CD4-positive, CD25-positive, alpha-beta regulatory T cell (primary cell): ENCODE data around the gene PLCB4. TPM values are rescaled to one million over a fixed set of nuclear protein-coding genes. Genes with fewer than 3 reads are reported as not detected.

Experiments used
- ATAC-seq, 2 donors: fragments of 150-1000 bp; cut with Tn5 transposase; one replicate each; pipeline ENCODE4 v1.10.0; 2021; ENCODE audit warnings: low read depth in 2 of 2, moderate number of reproducible peaks in 2 of 2, moderate library complexity in 1 of 2
- DNase-seq, 3 donors: peaks; one replicate each; pipeline versions ENCODE4 v3.0.0 to v3.0.0-alpha.2; 2012 to 2022; ENCODE audit warnings: mixed read lengths in 1 of 3
- H3K27ac ChIP-seq: one replicate; pipeline ENCODE4 v1.7.0; 2013; ENCODE audit warnings: mild to moderate bottlenecking, low read length; ENCODE audit not compliant: insufficient read depth, poor library complexity, severe bottlenecking
- H3K27me3 ChIP-seq: one replicate; pipeline ENCODE4 v1.7.0; 2013; ENCODE audit warnings: low read length; ENCODE audit not compliant: control insufficient read depth, insufficient read depth
- H3K36me3 ChIP-seq: one replicate; pipeline ENCODE4 v1.7.0; 2013; ENCODE audit warnings: mild to moderate bottlenecking, low read length, moderate library complexity; ENCODE audit not compliant: control insufficient read depth, insufficient read depth
- H3K4me1 ChIP-seq: 2 replicates; pipeline ENCODE4 v1.7.0; 2013; ENCODE audit warnings: mild to moderate bottlenecking, low read length; ENCODE audit not compliant: insufficient read depth, control insufficient read depth, poor library complexity, severe bottlenecking
- H3K4me3 ChIP-seq: one replicate; pipeline ENCODE4 v1.7.0; 2013; ENCODE audit warnings: low read depth, mild to moderate bottlenecking, low read length, moderate library complexity
- H3K9me3 ChIP-seq, 2 experiments: 1 replicate in 1 of 2; 2 replicates in 1 of 2; pipeline ENCODE4 v1.7.0; 2013; ENCODE audit warnings: low read length in 2 of 2, mild to moderate bottlenecking in 1 of 2, moderate library complexity in 1 of 2; ENCODE audit not compliant: control insufficient read depth in 2 of 2
- H3K27ac Mint-ChIP-seq, 3 donors: one replicate each; pipeline ENCODE4 v1.8.0; 2020 to 2022; ENCODE audit warnings: mild to moderate bottlenecking in 3 of 3, mixed read lengths in 3 of 3, moderate library complexity in 2 of 3
- H3K27me3 Mint-ChIP-seq: one replicate; pipeline ENCODE4 v1.8.0; 2022; ENCODE audit warnings: mild to moderate bottlenecking, mixed read lengths
- H3K36me3 Mint-ChIP-seq: one replicate; pipeline ENCODE4 v1.8.0; 2020; ENCODE audit warnings: mixed read lengths
- H3K4me1 Mint-ChIP-seq, 4 donors: one replicate each; pipeline ENCODE4 v1.8.0; 2020 to 2022; ENCODE audit warnings: mixed read lengths in 4 of 4, mild to moderate bottlenecking in 1 of 4
- H3K4me3 Mint-ChIP-seq, 4 donors: one replicate each; pipeline ENCODE4 v1.8.0; 2020 to 2022; ENCODE audit warnings: mild to moderate bottlenecking in 4 of 4, mixed read lengths in 4 of 4, moderate library complexity in 3 of 4
- H3K9me3 Mint-ChIP-seq, 7 donors: one replicate each; pipeline ENCODE4 v1.8.0; 2020 to 2022; ENCODE audit warnings: mixed read lengths in 7 of 7, mild to moderate bottlenecking in 3 of 7, moderate library complexity in 2 of 7
- polyA plus RNA-seq, 4 donors: library from polyadenylated mRNA; unstranded; fragments of 300-500 nt; fragmentation: Illumina TruSeq; gene quantifications; one replicate each; pipeline ENCODE4 v1.2.3, GENCODE V29; 2021
- total RNA-seq: library from RNA; stranded (reverse); gene quantifications from one replicate; pipeline ENCODE4 v1.2.3, GENCODE V29; 2022

The PLCB4 gene
- total and polyA plus RNA-seq, 5 donors from 2014 or later: 0.94 TPM; not detected in 4

DNA sequence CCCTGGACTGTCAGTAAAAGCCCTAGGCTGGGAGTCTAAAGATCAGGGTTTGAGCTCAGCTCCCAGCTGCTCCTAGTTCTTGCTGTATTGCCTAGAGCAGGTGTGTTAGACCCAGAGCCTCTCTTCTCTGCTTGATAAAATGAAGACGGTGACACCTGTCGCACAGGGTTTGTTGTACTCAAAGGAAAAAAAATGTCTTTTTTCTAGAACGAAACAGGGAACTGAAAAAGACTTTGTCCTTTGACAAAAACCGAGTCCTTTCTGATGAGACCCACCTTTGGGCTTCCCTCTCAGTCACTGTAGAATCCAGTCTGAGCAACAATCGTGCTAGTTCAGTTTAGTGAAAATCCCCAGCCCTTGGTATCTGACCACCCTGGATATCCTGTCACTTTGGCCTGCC, 343.4 kb downstream of the PLCB4 start:
- Histone ChIP-seq H3K4me3 (no peak overlapping the region), H3K9me3 (no peaks in the 10 kb centered on the region), H3K27me3 (no peaks in the 10 kb centered on the region), H3K36me3 (no peaks in the 10 kb centered on the region), H3K27ac (no peak overlapping the region), H3K4me1 (no peaks in the 10 kb centered on the region)
- H3K27ac Mint-ChIP-seq: peak overlapping the region in 1 of 3 donors; percentile 17
- DNase-seq (no peak), ATAC-seq (no peak)
- no peak overlapping the region for H3K4me3 Mint-ChIP-seq
- no peaks in the 10 kb centered on the region for H3K36me3 Mint-ChIP-seq
- peaks cover 0 to 2% (median 0%) of the 10 kb centered on the region in 7 donors for H3K9me3 Mint-ChIP-seq
- H3K27me3 Mint-ChIP-seq: no peaks in the 10 kb centered on the region
- H3K4me1 Mint-ChIP-seq: no peaks in the 10 kb centered on the region

GRCh38 chr20:9413001-9413400, 344.1 kb downstream of the PLCB4 start:
- H3K9me3 ChIP-seq: no peaks in the 10 kb centered on the region
- H3K4me1 ChIP-seq: no peaks in the 10 kb centered on the region
- H3K4me3 ChIP-seq: no peak overlapping the region
- H3K36me3 ChIP-seq: no peaks in the 10 kb centered on the region
- H3K27ac Mint-ChIP-seq: no peak overlapping the region
- peaks cover 0 to 2% (median 0%) of the 10 kb centered on the region in 7 donors for H3K9me3 Mint-ChIP-seq
- H3K27ac ChIP-seq: no peak overlapping the region
- no peaks in the 10 kb centered on the region for H3K27me3 Mint-ChIP-seq
- no peaks in the 10 kb centered on the region for H3K27me3 ChIP-seq
- DNase-seq: no peak
- no peaks in the 10 kb centered on the region for H3K4me1 Mint-ChIP-seq
- no peaks in the 10 kb centered on the region for H3K36me3 Mint-ChIP-seq
- H3K4me3 Mint-ChIP-seq: no peak overlapping the region
- no peak for ATAC-seq

GRCh38 chr20:9415426-9415825, 346.5 kb downstream of the PLCB4 start:
- no peak overlapping the region for H3K4me3 ChIP-seq
- H3K4me1 ChIP-seq: no peaks in the 10 kb centered on the region
- H3K9me3 ChIP-seq: no peaks in the 10 kb centered on the region
- no peaks in the 10 kb centered on the region for H3K27me3 ChIP-seq
- ATAC-seq (no peak), DNase-seq (no peak)
- H3K27ac ChIP-seq: no peak overlapping the region
- Mint-ChIP-seq H3K4me1 (no peaks in the 10 kb centered on the region), H3K27ac (no peak overlapping the region), H3K4me3 (no peak overlapping the region), H3K36me3 (no peaks in the 10 kb centered on the region), H3K9me3 (peaks cover 0 to 2% (median 0%) of the 10 kb centered on the region in 7 donors), H3K27me3 (no peaks in the 10 kb centered on the region)
- H3K36me3 ChIP-seq: no peaks in the 10 kb centered on the region

- DNase-seq (no peak), ATAC-seq (no peak)
- Mint-ChIP-seq H3K36me3 (no peaks in the 10 kb centered on the region), H3K4me3 (no peak overlapping the region), H3K27me3 (no peaks in the 10 kb centered on the region), H3K4me1 (no peaks in the 10 kb centered on the region), H3K9me3 (peaks cover 0 to 2% (median 0%) of the 10 kb centered on the region in 7 donors), H3K27ac (no peak overlapping the region)
- no peak overlapping the region for H3K4me3 ChIP-seq
- H3K36me3 ChIP-seq: no peaks in the 10 kb centered on the region
- no peaks in the 10 kb centered on the region for H3K4me1 ChIP-seq
- no peaks in the 10 kb centered on the region for H3K27me3 ChIP-seq
- no peaks in the 10 kb centered on the region for H3K9me3 ChIP-seq
- no peak overlapping the region for H3K27ac ChIP-seq
Observed at GRCh38 chr20:9416421-9416820, 347.5 kb downstream of the PLCB4 start.

DNA sequence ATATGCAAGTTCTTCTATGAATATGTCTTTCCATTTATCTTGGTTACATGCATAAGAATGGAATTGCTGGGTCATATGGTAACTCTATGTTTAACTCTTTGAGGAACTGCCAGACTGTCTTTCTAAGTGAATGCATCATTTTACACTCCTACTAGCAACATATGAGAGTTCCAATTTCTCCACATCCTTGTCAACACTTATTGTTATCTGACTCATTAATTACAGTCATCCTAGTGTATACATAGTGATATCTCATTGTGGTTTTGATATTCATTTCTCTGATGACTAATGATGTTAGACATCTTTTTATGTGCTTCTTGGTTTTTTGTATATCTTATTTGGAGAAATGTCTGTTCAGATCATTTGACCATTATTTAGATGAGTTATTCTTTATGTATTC, 348.8 kb downstream of the PLCB4 start:
- Mint-ChIP-seq H3K9me3 (peaks cover 0 to 2% (median 0%) of the 10 kb centered on the region in 7 donors), H3K4me3 (no peak overlapping the region), H3K27me3 (no peaks in the 10 kb centered on the region), H3K36me3 (no peaks in the 10 kb centered on the region), H3K4me1 (no peaks in the 10 kb centered on the region), H3K27ac (no peak overlapping the region)
- Histone ChIP-seq H3K36me3 (no peaks in the 10 kb centered on the region), H3K9me3 (no peaks in the 10 kb centered on the region), H3K4me3 (no peak overlapping the region), H3K27me3 (no peaks in the 10 kb centered on the region), H3K4me1 (no peaks in the 10 kb centered on the region), H3K27ac (no peak overlapping the region)
- no peak for ATAC-seq
- no peak for DNase-seq

- Mint-ChIP-seq H3K9me3 (peaks cover 0 to 2% (median 0%) of the 10 kb centered on the region in 7 donors), H3K27me3 (no peaks in the 10 kb centered on the region), H3K36me3 (no peaks in the 10 kb centered on the region), H3K4me3 (no peak overlapping the region), H3K27ac (no peak overlapping the region), H3K4me1 (no peaks in the 10 kb centered on the region)
- no peak for ATAC-seq
- Histone ChIP-seq H3K27me3 (no peaks in the 10 kb centered on the region), H3K9me3 (no peaks in the 10 kb centered on the region), H3K4me1 (no peaks in the 10 kb centered on the region), H3K4me3 (no peak overlapping the region), H3K27ac (no peak overlapping the region), H3K36me3 (no peaks in the 10 kb centered on the region)
- no peak for DNase-seq
Observed at GRCh38 chr20:9422321-9423057, 353.6 kb downstream of the PLCB4 start.

DNA sequence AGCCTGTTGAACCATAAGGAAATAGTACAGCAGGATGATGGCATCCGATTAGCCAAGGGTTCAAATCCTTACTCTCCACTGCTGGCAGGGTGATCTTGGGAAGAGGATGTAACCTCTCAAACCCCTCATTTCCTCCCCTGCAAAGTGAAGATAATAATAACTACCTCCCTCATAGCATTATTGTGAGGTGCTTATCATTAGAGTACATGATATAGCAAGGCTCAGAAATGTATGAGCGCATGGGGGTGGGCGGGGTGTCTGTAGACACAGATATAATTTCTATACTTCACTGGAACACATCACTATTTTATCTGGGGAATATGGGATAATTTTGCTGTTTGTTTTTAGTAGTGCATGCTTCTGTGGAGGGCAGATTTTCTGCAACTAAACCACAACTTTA, 355.7 kb downstream of the PLCB4 start:
- no peak overlapping the region for H3K4me3 ChIP-seq
- Mint-ChIP-seq H3K27ac (no peak overlapping the region), H3K4me1 (no peaks in the 10 kb centered on the region), H3K27me3 (no peaks in the 10 kb centered on the region), H3K4me3 (no peak overlapping the region), H3K9me3 (peaks cover 0 to 2% (median 0%) of the 10 kb centered on the region in 7 donors), H3K36me3 (no peaks in the 10 kb centered on the region)
- no peaks in the 10 kb centered on the region for H3K27me3 ChIP-seq
- no peaks in the 10 kb centered on the region for H3K36me3 ChIP-seq
- no peaks in the 10 kb centered on the region for H3K4me1 ChIP-seq
- no peak overlapping the region for H3K27ac ChIP-seq
- DNase-seq (no peak), ATAC-seq (no peak)
- H3K9me3 ChIP-seq: no peaks in the 10 kb centered on the region
